ENCODE measurements around the gene RFK. TPM values are rescaled to one million over a fixed set of nuclear protein-coding genes. Genes with fewer than 3 reads are reported as not detected.
A peak's percentile ranks its signal among the peaks of the same experiment; 100 is the strongest.

RFK gene
- total RNA-seq, 1 donor from 2014 or later, result 8.9 TPM

DNA sequence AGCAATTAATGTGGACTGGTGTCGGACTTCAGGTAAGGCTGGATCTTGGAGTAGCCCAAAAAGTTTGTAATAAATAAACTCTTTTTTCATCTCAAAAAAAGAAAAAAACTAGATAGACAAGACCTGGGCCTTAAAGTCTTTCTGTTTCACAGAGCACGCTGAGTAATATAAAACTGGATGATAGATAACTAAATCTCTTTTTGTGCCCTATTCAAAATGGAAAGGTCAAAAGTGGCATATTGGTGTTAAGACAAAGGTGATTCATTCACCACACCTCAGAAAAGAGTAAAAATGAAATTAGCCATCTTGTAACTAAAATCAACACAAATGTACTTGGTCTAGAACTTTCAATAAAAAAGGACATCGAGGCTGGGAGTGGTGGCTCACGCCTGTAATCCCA, 30.3 kb upstream of the RFK start:
- Histone ChIP-seq H3K4me1 (no peaks in the 10 kb centered on the region), H3K27me3 (no peaks in the 10 kb centered on the region), H3K9me3 (no peaks in the 10 kb centered on the region), H3K36me3 (no peaks in the 10 kb centered on the region), H3K4me3 (no peak overlapping the region), H3K27ac (no peak overlapping the region)
- intact Hi-C loops (cut with DNase I), result no loop called here
- no peak for DNase-seq (ENCODE audit: low spot score in 2 of 2)
- TF ChIP-seq, protein P1, sequence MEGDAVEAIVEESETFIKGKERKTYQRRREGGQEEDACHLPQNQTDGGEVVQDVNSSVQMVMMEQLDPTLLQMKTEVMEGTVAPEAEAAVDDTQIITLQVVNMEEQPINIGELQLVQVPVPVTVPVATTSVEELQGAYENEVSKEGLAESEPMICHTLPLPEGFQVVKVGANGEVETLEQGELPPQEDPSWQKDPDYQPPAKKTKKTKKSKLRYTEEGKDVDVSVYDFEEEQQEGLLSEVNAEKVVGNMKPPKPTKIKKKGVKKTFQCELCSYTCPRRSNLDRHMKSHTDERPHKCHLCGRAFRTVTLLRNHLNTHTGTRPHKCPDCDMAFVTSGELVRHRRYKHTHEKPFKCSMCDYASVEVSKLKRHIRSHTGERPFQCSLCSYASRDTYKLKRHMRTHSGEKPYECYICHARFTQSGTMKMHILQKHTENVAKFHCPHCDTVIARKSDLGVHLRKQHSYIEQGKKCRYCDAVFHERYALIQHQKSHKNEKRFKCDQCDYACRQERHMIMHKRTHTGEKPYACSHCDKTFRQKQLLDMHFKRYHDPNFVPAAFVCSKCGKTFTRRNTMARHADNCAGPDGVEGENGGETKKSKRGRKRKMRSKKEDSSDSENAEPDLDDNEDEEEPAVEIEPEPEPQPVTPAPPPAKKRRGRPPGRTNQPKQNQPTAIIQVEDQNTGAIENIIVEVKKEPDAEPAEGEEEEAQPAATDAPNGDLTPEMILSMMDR (IDR thresholded peaks at IDR 0.05), result no peak

DNA sequence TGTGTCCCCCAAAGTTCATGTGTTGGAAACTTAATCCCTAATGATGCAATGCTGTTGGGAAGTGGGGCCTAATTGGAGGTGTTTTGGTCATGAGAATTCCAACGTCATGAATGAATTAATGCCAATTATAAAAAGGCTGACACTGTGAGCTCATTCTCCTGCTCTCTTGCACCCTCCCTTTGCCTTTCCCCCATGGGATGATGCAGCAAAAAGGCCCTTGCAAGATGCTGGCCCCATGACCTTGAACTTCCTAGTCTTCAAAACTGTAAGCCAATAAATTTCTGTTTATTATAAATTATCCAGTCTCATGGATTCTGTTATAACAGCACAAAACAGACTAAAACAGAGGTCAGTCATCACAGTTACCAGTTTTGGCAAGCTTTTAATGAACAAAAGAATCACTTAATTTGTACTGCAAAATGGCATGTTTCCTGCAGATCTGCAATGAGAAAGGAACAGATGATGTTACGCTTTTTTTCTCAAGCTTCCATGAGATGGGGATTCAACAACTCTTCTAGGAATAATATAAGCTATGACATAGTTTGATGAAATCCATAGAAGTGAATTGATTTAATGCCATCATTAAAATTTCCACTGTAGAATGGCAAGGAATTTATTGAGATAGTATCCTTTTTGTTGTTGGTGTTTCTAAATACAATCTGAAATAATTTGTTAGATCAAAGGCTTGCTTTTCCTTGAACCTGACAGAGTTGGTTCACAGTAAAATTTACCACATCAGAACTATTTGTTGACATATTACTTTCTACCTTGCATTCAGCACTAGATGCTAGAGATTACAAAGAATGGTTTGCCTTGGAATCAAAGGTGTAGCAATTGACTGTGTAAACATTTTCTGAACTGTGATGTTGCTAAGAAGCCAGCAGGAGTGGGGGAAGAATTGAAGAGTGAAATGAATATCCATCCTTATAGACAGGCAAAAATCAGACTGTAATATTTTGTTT, 29.3 kb upstream of the RFK start:
- TF ChIP-seq, protein P1 (IDR thresholded peaks at IDR 0.05), result no peak

DNA sequence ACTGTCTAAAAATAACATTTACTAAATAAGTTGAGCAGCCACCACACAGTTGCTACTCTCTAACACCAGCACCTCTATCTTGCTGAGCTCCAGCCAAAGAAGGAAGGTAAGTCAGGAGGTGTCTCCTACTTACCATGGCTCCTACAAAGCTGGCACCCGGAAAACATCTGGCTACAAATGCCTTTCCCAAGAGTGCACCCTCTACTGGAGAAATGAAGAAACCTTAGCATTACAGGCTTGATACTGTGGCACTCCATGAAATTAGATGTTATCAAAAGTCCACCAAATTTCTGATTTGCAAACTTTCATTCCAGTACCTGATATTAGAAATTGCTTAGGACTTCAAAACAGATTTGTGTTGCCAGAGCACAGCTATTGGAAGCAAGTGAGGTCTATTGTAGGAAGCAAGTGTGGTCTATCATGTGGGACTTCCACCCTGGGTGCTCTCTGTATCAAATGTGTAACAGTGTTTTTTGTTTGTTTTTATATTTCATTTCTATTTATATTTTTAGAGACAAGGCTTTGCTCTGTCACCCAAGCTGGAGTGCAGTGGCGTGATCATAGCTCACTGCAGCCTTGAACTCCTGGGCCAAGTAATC, 25.7 kb upstream of the RFK start:
- Histone ChIP-seq H3K27me3 (no peaks in the 10 kb centered on the region), H3K4me3 (no peak overlapping the region), H3K4me1 (no peaks in the 10 kb centered on the region), H3K9me3 (no peaks in the 10 kb centered on the region), H3K27ac (no peak overlapping the region), H3K36me3 (no peaks in the 10 kb centered on the region)
- TF ChIP-seq, protein P1 (IDR thresholded peaks at IDR 0.05), result peak in 1 of 3 experiments; percentile 39
- DNase-seq (ENCODE audit: low spot score in 2 of 2), result no peak
- intact Hi-C loops (cut with DNase I), result no loop called here

More for the DNA sequence above, 29.3 kb upstream of the RFK start:
- no peak for DNase-seq (ENCODE audit: low spot score in 2 of 2)
- Histone ChIP-seq H3K9me3 (no peaks in the 10 kb centered on the region), H3K27ac (no peak overlapping the region), H3K36me3 (no peaks in the 10 kb centered on the region), H3K4me1 (no peaks in the 10 kb centered on the region), H3K27me3 (no peaks in the 10 kb centered on the region), H3K4me3 (no peak overlapping the region)
- intact Hi-C loops (cut with DNase I), result no loop called here

DNA sequence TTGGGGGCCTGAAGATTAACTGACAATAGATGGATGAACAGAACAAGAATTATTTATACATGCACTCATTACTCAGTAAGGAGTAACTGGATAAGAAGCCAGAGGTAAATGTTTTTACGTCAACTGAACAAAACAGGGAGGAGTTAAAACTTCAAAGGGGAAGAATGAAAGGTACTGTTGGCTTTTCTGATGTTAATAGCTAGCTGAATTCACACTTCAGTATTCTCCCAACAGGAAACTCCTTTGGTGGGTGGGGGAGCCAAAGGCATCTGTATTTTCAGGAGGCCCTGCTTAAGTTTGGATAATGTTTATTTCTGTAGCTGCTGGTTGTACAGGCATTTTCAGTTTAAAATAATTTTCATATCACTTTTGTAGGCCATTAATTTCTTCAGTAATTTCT, 23.2 kb upstream of the RFK start:
- intact Hi-C loops (cut with DNase I), result no loop called here
- H3K4me1 ChIP-seq, result no peaks in the 10 kb centered on the region
- H3K27me3 ChIP-seq, result no peaks in the 10 kb centered on the region
- H3K27ac ChIP-seq, result no peak overlapping the region
- peaks cover 0 to 11% of the 10 kb centered on the region in 2 donors for H3K9me3 ChIP-seq
- DNase-seq (ENCODE audit: low spot score in 2 of 2), result no peak
- H3K4me3 ChIP-seq, result no peak overlapping the region
- TF ChIP-seq, protein P1 (IDR thresholded peaks at IDR 0.05), result no peak
- no peaks in the 10 kb centered on the region for H3K36me3 ChIP-seq

DNA sequence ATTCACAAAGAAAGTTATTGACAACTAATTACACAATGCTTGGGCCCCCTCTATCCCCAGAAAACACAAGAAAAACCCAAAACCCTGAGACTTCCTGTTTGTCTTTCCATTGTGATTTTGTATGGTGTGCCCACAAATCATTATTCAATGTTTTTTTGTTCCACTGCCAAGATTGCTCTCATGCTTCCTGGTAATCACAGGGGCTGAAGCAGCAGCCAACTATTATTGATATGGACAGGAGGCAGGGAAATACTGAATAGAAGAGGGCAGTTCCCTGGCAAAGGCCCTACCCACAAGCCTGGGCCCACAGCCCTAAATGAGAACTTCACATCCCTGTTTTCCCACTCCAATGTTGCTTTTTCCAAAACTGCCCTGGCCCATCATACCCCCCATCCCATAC, 21.5 kb upstream of the RFK start:
- no peaks in the 10 kb centered on the region for H3K27me3 ChIP-seq
- H3K9me3 ChIP-seq, result peaks cover 0 to 11% of the 10 kb centered on the region in 2 donors
- DNase-seq (ENCODE audit: low spot score in 2 of 2), result no peak
- TF ChIP-seq, protein P1 (IDR thresholded peaks at IDR 0.05), result no peak
- no peaks in the 10 kb centered on the region for H3K4me1 ChIP-seq
- H3K27ac ChIP-seq, result no peak overlapping the region
- intact Hi-C loops (cut with DNase I), result no loop called here
- no peak overlapping the region for H3K4me3 ChIP-seq
- no peaks in the 10 kb centered on the region for H3K36me3 ChIP-seq

Measured in ascending aorta (tissue), 2 donors.